ENCODE measurements around the gene MICAL3. TPM values are rescaled to one million over a fixed set of nuclear protein-coding genes. Genes with fewer than 3 reads are reported as not detected.

MICAL3 gene
- total RNA-seq, 1 experiment from 2014 or later = 23.7 TPM

DNA sequence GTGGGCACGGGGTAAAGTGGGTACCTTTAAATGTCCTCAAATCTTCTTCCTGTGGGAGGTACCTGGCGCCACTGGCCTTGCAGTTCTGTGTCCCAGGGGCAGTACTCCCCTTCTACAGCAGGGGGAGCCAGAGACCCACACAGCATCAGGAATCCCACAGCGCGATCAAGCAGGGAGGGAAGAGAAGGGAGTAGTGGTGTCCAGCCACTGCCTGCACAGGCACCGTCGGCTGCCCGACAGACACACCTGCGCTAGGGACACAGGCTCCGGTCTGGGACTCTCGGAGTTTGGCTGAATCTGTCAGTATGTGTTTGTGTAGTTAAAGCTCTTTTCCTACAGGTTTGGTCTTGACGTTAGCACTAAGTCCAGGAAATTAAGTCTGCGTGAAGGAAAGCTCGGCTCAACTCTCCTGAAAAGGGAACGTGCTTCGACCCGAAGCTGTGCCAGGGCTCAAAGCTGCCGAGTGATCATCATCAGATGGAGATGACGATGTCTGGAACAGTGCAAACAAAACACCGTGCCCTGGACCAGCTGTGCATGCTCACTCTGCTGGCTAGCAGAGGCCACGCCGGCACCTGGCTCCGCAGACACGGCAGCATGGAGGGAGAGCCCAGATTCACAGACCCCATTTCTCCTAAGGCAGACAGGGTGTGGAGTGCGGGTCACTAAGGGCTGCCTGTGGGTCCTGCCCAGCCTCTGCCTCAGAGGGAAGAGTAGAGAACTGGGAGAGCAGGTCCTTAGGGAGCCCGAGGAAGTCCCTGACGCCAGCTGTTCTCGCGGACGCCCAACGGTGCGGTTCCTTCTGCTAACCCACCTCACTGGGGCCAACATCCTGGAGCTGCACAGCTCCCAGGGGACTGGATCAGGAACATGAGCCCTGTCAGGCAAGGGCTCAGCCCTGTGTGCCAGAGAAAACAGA, 194.1 kb downstream of the MICAL3 start:
- ChIA-PET CTCF (interaction anchor here (0.6 to 1.4 kb wide), 4 partner anchors 88 to 246 kb away, joined by 3 to 18 read pairs (median 3); no protein-coding TSS in a partner anchor), POLR2A (ENCODE audit: unreplicated experiment) (no interaction called here)
- ATAC-seq = peak; percentile 93
- H3K4me2 ChIP-seq (ENCODE audit: low read length) = no peak overlapping the region
- no peaks in the 10 kb centered on the region for H3K27me3 ChIP-seq (ENCODE audit: low read length)
- intact Hi-C loops (cut with micrococcal nuclease) = loop anchor here (1.0 to 10.0 kb wide), 3 partner anchors 164 to 246 kb away; partner anchors contain the start of gene MICAL3
- peak; percentile 80 for DNase-seq
- H3K9ac ChIP-seq (ENCODE audit: low read length) = no peak overlapping the region
- no peaks in the 10 kb centered on the region for H3F3A ChIP-seq (ENCODE audit: low read length, unreplicated experiment)
- H3K79me2 ChIP-seq (ENCODE audit: low read length) = no peaks in the 10 kb centered on the region
- no peak for TF ChIP-seq EZH2 (IDR thresholded peaks at IDR 0.05; ENCODE audit: low read length, unreplicated experiment)
- TF ChIP-seq, protein P1, sequence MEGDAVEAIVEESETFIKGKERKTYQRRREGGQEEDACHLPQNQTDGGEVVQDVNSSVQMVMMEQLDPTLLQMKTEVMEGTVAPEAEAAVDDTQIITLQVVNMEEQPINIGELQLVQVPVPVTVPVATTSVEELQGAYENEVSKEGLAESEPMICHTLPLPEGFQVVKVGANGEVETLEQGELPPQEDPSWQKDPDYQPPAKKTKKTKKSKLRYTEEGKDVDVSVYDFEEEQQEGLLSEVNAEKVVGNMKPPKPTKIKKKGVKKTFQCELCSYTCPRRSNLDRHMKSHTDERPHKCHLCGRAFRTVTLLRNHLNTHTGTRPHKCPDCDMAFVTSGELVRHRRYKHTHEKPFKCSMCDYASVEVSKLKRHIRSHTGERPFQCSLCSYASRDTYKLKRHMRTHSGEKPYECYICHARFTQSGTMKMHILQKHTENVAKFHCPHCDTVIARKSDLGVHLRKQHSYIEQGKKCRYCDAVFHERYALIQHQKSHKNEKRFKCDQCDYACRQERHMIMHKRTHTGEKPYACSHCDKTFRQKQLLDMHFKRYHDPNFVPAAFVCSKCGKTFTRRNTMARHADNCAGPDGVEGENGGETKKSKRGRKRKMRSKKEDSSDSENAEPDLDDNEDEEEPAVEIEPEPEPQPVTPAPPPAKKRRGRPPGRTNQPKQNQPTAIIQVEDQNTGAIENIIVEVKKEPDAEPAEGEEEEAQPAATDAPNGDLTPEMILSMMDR (conservative IDR thresholded peaks at IDR 0.05; ENCODE audit: low read depth, low read length) = peak; percentile 82
- no peak overlapping the region for H3K27ac ChIP-seq (ENCODE audit: low read length)
- H4K20me1 ChIP-seq (ENCODE audit: low read length) = no peaks in the 10 kb centered on the region
- no peaks in the 10 kb centered on the region for H3K9me2 ChIP-seq (replicated peaks; ENCODE audit: low read length)
- H3K4me1 ChIP-seq (ENCODE audit: insufficient read depth, low read length) = no peaks in the 10 kb centered on the region
- H3K9me3 ChIP-seq (ENCODE audit: low read length) = no peaks in the 10 kb centered on the region
- no peak overlapping the region for H3K4me3 ChIP-seq (ENCODE audit: low read length)
- no peaks in the 10 kb centered on the region for H3K36me3 ChIP-seq (ENCODE audit: low read depth, low read length)
- no peak overlapping the region for H2AFZ ChIP-seq (ENCODE audit: low read length)
- no TSS peak for BruUV-seq (replicated peaks)

GRCh38 chr22:17829695-17830042, 194.7 kb downstream of the MICAL3 start:
- no peak; the same call in 1 of the 2 replicates for ATAC-seq
- POLR2A ChIA-PET (ENCODE audit: unreplicated experiment) = no interaction called here
- DNase-seq = no peak

More at GRCh38 chr22:17829695-17830042, 194.7 kb downstream of the MICAL3 start:
- no TSS peak for BruUV-seq (replicated peaks)
- intact Hi-C loops (cut with micrococcal nuclease) = loop anchor here (1.0 to 10.0 kb wide), 3 partner anchors 165 to 247 kb away; partner anchors contain the start of gene MICAL3
- no peak overlapping the region for H3K4me2 ChIP-seq (ENCODE audit: low read length)
- no peak for TF ChIP-seq EZH2 (IDR thresholded peaks at IDR 0.05; ENCODE audit: low read length, unreplicated experiment)
- no peak for TF ChIP-seq EZH2phosphoT487 (IDR thresholded peaks at IDR 0.05; ENCODE audit: borderline replicate concordance, low read length)
- TF ChIP-seq, protein P1 (conservative IDR thresholded peaks at IDR 0.05; ENCODE audit: low read depth, low read length) = no peak
- H3K9me3 ChIP-seq (ENCODE audit: low read length) = no peaks in the 10 kb centered on the region
- no peak overlapping the region for H3K27ac ChIP-seq (ENCODE audit: low read length)
- no peaks in the 10 kb centered on the region for H4K20me1 ChIP-seq (ENCODE audit: low read length)
- no peak overlapping the region for H3K4me3 ChIP-seq (ENCODE audit: low read length)
- H3K9ac ChIP-seq (ENCODE audit: low read length) = no peak overlapping the region
- no peak overlapping the region for H2AFZ ChIP-seq (ENCODE audit: low read length)
- CTCF ChIA-PET = interaction anchor here (1.1 to 1.4 kb wide), 2 partner anchors 234 to 247 kb away, joined by 3 to 18 read pairs; no protein-coding TSS in a partner anchor
- H3K9me2 ChIP-seq (replicated peaks; ENCODE audit: low read length) = no peaks in the 10 kb centered on the region
- H3K4me1 ChIP-seq (ENCODE audit: insufficient read depth, low read length) = no peaks in the 10 kb centered on the region
- no peaks in the 10 kb centered on the region for H3F3A ChIP-seq (ENCODE audit: low read length, unreplicated experiment)
- H3K79me2 ChIP-seq (ENCODE audit: low read length) = no peaks in the 10 kb centered on the region
- H3K36me3 ChIP-seq (ENCODE audit: low read depth, low read length) = no peaks in the 10 kb centered on the region
- H3K27me3 ChIP-seq (ENCODE audit: low read length) = no peaks in the 10 kb centered on the region
